ENCODE measurements around the gene ZCWPW1.
A peak's percentile ranks its signal among the peaks of the same experiment; 100 is the strongest.
"Not testable (repeated sequence)": the region's sequence is repeated elsewhere in the genome, so short reads cannot be mapped to it uniquely, and the experiment has no call there.

Gene ZCWPW1

DNA sequence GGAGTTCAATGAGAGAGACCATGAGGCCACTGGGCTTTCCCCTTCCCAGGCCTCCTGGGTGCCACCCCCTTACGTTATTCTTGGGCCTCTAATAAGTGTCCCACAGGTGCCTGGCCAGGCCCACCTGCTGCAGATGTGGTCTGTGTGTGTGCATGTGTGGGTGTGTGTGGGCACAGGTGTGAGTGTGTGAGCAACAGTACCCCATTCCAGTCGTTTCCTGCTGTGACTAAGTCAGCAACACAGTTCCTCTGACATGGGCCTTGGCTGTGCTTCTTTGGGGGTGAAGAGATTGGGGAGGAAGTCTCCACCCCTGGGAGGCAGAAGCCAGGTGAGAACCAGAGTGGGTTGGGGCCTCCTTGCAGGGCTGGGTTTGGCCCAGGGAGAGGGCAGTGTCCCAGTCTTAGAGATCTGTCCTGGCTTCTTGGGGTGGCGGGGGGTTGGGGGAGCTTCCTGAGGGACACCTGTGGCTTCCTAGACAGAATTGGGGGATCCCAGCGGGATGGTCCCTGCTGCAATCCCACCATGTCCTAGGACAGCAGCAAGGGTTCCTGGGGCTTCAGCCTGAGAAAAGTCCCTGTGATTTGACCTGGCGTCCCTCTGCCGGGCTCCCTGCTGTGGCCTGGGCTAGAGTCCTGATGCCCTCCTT lies 74.7 kb downstream of the ZCWPW1 start:
- no peak overlapping the region for H3K4me3 ChIP-seq (ENCODE audit: low read depth, low read length)
- DNase-seq (ENCODE audit: low read depth): peak; percentile 8
- no peak for TF ChIP-seq CTCF (IDR thresholded peaks at IDR 0.05; ENCODE audit: low read depth, low read length)
- TF ChIP-seq MYC (IDR thresholded peaks at IDR 0.05; ENCODE audit: low read depth, low read length): no peak
- TF ChIP-seq POLR2A (IDR thresholded peaks at IDR 0.05; ENCODE audit: extremely low read depth, insufficient read length): no peak
- TF ChIP-seq MAX (IDR thresholded peaks at IDR 0.05; ENCODE audit: low read depth, low read length): no peak

- no peak for TF ChIP-seq MAX (IDR thresholded peaks at IDR 0.05; ENCODE audit: low read depth, low read length)
- TF ChIP-seq MYC (IDR thresholded peaks at IDR 0.05; ENCODE audit: low read depth, low read length): no peak
- TF ChIP-seq POLR2A (IDR thresholded peaks at IDR 0.05; ENCODE audit: extremely low read depth, insufficient read length): no peak
- TF ChIP-seq CTCF (IDR thresholded peaks at IDR 0.05; ENCODE audit: low read depth, low read length): no peak
- DNase-seq (ENCODE audit: low read depth): peak; percentile 4
These were observed 75.4 kb downstream of the ZCWPW1 start for GRCh38 chr7:100352984-100353684.

GRCh38 chr7:100352230-100352781 lies 76.2 kb downstream of the ZCWPW1 start:
- DNase-seq (ENCODE audit: low read depth); H3K4me3 ChIP-seq (ENCODE audit: low read depth, low read length): not testable (repeated sequence)

More at GRCh38 chr7:100352984-100353684, 75.4 kb downstream of the ZCWPW1 start:
- H3K4me3 ChIP-seq (ENCODE audit: low read depth, low read length): no peak overlapping the region

GRCh38 chr7:100351657-100352058 lies 76.8 kb downstream of the ZCWPW1 start:
- DNase-seq (ENCODE audit: low read depth): peak; percentile 1
- TF ChIP-seq MAX (IDR thresholded peaks at IDR 0.05; ENCODE audit: low read depth, low read length): no peak
- no peak for TF ChIP-seq MYC (IDR thresholded peaks at IDR 0.05; ENCODE audit: low read depth, low read length)
- no peak for TF ChIP-seq POLR2A (IDR thresholded peaks at IDR 0.05; ENCODE audit: extremely low read depth, insufficient read length)
- no peak for TF ChIP-seq CTCF (IDR thresholded peaks at IDR 0.05; ENCODE audit: low read depth, low read length)
- no peak overlapping the region for H3K4me3 ChIP-seq (ENCODE audit: low read depth, low read length)
